Epithelial cell of esophagus (primary cell): ENCODE results near the gene MAP2K3.

ENCODE experiments used
- DNase-seq: peaks from one replicate; pipeline ENCODE4 v3.0.0; 2010; ENCODE audit warnings: low read depth
- H3K4me3 ChIP-seq: 2 replicates; pipeline ENCODE4 v1.5.1; 2011; ENCODE audit warnings: mild to moderate bottlenecking, low read length, control low read depth
- TF ChIP-seq, protein P1 (sequence below): IDR thresholded peaks from 2 replicates; pipeline ENCODE4 v1.5.1; 2011; ENCODE audit warnings: low read depth, mild to moderate bottlenecking, low read length, control low read depth, inconsistent platforms; ENCODE audit not compliant: insufficient read depth; ENCODE audit errors: missing control alignments

Gene MAP2K3

DNA sequence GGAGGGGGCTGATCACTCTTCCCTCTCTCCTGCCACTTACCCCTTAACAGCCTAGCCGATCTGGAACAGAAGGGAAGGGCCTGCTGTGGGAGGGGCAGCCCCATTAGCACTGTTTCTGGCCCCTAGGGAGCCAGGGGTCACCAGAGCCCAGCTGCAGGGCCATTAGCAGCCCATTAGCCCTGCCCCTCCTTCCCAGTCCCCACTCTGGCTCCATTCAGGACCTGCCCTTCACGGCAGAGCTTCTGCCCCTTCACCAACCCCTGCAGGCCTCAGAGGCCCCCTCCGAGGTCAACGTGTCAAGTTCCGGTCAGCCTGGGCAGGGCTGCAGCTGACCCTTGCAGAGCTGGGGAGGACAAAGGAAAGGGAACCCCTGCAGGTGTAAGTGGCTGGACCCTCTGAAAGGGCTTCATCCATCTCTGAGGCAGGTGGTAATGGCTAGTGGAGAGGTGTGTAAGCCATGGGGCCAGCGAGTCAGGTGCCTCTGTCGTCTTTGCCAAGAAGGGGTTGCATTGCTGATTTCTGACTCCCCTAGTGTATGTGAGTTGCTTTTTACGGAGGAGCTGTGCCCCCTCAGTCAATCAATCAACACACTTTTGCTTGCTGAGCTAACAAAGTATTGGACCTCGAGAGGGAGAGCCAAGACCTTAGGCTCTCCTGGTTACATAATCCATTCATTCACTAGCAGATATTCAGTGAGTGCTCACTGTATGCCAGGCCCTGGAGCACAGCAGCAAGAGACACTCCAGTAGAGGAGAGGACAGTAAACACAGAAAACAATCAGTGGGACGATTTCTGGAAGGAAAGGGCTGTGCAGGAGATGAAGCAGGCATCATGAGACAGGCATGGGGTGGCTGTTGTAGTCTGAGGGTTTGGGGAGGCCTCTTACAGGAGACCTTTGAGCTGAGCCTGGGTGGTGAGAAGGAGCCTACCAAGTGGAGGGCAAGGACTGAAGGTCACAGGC lies 73.5 kb downstream of the MAP2K3 start:
- H3K4me3 ChIP-seq, result no peak overlapping the region
- no peak for DNase-seq
- TF ChIP-seq, protein P1, sequence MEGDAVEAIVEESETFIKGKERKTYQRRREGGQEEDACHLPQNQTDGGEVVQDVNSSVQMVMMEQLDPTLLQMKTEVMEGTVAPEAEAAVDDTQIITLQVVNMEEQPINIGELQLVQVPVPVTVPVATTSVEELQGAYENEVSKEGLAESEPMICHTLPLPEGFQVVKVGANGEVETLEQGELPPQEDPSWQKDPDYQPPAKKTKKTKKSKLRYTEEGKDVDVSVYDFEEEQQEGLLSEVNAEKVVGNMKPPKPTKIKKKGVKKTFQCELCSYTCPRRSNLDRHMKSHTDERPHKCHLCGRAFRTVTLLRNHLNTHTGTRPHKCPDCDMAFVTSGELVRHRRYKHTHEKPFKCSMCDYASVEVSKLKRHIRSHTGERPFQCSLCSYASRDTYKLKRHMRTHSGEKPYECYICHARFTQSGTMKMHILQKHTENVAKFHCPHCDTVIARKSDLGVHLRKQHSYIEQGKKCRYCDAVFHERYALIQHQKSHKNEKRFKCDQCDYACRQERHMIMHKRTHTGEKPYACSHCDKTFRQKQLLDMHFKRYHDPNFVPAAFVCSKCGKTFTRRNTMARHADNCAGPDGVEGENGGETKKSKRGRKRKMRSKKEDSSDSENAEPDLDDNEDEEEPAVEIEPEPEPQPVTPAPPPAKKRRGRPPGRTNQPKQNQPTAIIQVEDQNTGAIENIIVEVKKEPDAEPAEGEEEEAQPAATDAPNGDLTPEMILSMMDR, result no peak

- peak; percentile 24 for DNase-seq
- TF ChIP-seq, protein P1, result no peak
- no peak overlapping the region for H3K4me3 ChIP-seq
Observed at GRCh38 chr17:21358682-21359482, 74.4 kb downstream of the MAP2K3 start.

DNA sequence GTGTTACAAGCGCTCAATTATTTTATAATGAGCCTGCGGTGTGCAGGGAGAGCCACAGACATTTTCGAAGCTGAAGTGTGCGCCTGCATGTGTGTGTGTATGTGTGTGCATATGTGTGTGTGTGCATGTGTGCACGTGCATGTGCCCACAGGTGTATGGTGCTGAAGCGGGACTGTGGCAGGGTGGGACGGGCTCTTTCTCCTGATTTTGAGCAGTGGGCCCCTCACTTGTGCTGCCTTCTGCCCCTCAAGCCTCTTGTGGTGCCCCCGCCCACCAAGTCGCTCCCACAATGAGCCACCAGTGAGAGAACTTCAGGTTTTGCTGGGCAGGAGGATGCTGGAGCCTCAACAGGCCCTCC lies 75.0 kb downstream of the MAP2K3 start:
- no peak for DNase-seq

DNA sequence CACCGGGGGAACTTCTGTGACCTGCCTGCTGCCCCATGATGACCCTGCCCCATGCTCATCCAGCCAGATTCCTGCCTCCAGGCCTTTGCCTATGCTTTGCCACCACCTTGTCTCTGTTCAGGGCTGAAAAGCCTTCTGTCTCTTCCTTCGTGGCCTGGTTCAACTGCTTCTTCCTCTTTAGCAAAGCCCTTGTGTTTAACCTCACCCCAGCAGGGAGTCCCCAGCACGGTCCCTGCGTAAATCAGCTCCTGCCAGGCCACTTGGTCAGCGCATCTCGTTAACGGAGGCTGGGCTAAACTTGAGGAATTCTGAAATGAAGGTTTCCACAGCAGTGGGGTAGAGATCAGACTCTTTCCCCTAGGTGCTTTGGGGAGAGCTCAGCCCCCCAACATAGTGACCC lies 75.5 kb downstream of the MAP2K3 start:
- DNase-seq, result no peak
- TF ChIP-seq, protein P1, result no peak
- no peak overlapping the region for H3K4me3 ChIP-seq

More for the DNA sequence above, 75.0 kb downstream of the MAP2K3 start:
- no peak overlapping the region for H3K4me3 ChIP-seq
- TF ChIP-seq, protein P1, result no peak

- no peak for DNase-seq
- TF ChIP-seq, protein P1, result no peak
- H3K4me3 ChIP-seq, result no peak overlapping the region
Observed at GRCh38 chr17:21361020-21361809, 76.7 kb downstream of the MAP2K3 start.

DNA sequence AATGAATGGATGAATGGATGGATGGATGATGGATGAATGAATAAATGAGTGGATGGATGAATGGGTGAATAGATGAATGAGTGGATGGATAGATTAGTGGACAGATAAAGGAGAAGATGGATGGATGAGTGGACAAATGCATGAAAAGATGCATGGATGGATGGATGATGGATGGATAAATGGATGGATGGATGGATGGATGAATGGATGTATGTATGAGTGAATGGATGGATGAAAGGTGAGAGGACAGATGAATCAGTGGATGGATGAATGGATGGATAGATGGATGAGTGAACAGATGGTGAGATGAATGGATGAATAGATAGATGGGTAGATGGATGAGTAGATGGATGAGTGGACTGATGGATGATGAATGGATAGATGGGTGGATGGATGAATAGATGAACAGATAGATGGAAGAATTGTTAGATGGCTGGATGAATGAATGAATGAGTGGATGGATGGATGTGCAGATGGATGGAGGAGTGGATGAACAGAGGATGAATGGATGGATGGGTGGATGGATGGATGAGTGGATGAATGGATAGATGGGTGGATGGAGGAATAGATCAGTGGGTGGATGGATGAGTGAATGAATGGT lies 77.9 kb downstream of the MAP2K3 start:
- DNase-seq, result no peak
- TF ChIP-seq, protein P1, result no peak
- no peak overlapping the region for H3K4me3 ChIP-seq
